HG03097 (cell line): Measurements from ENCODE around the gene CYP11A1.

Experiments
- ATAC-seq: cut with Tn5 transposase; IDR thresholded peaks from one replicate; pipeline ENCODE4 v1.9.1; 2021; ENCODE audit not compliant: unreplicated experiment, low FRiP score

The CYP11A1 gene

DNA sequence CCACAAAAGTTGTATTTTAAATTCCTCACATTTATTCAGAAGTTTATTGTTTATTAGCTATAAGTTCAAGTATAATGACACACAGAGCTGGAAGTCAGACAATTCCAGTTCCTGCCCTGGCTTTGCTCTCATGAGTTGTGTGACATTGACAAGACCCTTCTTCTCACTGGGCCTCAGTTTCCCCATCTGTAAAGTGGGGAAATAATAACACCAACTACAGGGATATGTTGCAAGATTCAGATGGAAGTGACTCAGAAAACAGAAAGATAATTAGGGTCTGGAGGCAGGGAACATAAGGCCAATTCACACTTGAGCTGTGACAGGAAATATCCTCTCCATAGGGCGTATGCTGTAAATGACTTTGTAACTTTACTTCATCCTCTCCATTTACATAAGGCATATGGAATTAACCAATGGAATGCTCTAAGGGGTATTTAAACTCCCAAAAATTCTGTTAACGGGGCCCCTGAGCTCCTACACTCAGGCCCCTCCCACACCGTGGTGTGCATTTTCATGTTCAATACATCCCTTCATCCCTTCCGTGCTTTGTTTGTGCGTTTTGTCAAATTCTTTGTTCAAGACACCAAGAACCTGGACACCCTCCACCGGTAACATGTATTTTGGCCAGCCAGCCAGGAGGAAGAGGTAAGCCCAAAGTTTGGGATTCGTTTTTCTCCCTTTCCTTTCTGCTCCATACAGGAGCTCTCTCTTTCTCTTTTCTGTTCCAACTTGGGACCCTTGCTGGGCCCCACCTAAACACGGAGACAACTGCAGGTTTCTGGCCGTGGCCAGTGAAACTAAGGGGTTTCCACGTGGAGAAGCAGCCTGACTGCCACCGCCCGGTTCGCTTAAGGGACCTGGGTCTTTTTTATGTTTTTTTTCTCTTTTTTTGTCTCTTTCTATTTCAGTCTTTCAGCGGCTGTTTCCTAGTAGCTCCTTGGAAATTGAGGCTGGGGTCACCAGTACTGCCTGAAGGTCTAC is 16.9 kb downstream of the CYP11A1 start:
- ATAC-seq: no peak

GRCh38 chr15:74349241-74349778 is 18.1 kb downstream of the CYP11A1 start:
- ATAC-seq: no peak

DNA sequence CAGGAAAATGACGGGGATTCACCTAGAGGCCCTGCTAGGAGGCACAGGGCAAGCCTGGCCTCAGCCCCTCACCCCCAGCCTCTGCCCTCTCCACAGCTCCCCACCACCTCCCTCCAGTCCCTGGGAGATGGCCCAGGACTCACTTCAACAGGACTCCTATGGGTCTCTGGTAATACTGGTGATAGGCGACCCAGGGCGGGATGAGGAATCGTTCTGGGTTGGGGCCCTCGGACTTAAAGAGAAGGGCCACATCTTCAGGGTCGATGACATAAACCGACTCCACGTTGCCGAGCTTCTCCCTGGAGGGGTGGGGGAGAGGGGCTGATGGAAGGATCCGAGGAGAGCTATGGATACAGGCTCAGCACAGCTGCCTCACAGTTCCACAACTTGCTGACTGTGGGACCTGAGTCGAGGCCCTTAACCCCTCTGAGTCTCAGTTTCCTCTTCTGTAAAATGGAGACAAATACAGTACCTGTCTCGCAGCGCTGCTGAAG is 19.6 kb downstream of the CYP11A1 start:
- no peak for ATAC-seq

DNA sequence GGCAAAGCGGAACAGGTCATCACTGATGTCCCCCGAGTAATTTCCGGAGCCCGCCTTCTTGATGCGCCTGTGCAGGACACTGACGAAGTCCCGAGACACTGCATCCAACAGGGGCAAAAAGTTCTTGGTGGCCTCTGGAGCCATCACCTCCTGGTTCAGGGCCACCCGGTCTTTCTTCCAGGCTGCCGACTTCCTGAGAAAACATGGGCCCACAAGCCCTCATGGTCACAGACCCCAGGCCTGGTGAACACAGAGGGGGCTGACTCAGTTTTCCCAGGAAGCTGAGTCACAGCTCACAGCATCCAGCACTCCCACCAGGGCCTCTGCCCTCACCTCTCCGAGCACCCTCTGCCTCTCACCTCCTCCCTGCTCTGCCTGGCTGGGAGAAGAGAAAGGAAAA is 22.4 kb downstream of the CYP11A1 start:
- ATAC-seq: no peak

GRCh38 chr15:74343797-74344127 is 23.7 kb downstream of the CYP11A1 start:
- ATAC-seq: no peak

GRCh38 chr15:74343127-74343796 is 24.2 kb downstream of the CYP11A1 start:
- ATAC-seq: no peak

GRCh38 chr15:74340150-74340549 is 27.3 kb downstream of the CYP11A1 start:
- ATAC-seq: no peak

DNA sequence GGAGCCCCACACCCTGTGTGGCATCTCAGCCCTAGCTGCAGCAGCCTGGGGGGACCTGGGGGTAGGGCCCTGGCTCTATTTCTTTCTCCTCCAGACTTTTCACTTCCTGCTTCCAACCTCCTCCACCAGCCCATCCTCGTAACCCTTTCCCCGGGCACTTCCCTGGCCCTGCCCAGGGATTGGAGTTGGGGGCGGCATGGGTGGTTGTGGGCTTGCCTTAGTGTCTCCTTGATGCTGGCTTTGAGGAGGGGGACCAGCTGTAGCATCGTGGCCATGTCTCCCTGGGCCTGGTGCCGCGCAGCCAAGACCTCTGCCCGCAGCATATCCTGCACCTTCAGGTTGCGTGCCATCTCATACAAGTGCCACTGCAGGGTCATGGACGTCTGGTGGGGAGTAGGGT is 28.1 kb downstream of the CYP11A1 start:
- no peak for ATAC-seq

- no peak for ATAC-seq
These were observed 28.8 kb downstream of the CYP11A1 start for GRCh38 chr15:74338676-74339075.

DNA sequence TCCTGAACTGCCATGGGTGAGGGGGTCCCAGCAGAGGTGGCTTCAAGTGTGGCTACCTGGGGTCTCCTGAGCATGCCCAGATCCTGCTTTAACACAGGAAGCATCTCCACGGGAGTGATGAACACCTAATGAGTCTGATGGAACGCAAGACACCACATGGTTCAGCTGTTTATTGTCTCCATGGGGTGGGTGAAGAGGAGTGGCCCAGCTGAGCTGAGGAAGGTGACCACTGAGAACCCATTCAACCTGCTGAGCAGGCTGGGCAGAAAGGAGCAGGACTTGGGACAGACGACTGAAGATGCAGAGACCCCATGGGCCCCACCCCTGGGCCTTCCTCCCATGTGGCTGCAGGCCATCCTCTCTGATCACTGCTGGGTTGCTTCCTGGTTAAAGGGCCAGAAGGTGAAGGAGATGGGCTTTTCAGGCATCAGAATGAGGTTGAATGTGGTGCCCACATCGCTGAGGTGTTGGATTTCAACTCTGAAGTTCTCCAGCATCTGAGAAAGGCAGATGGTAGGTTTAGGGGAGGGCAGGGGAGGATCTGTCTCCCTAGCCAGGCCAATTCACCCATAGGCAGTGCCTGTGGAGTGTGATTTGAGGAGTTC is 29.7 kb downstream of the CYP11A1 start:
- ATAC-seq: no peak

- ATAC-seq: no peak
These were observed 30.3 kb downstream of the CYP11A1 start for GRCh38 chr15:74337146-74337545.

GRCh38 chr15:74336061-74337005 is 31.1 kb downstream of the CYP11A1 start:
- ATAC-seq: no peak

GRCh38 chr15:74335396-74335795 is 32.0 kb downstream of the CYP11A1 start:
- no peak for ATAC-seq

GRCh38 chr15:74334127-74334526 is 33.3 kb downstream of the CYP11A1 start:
- no peak for ATAC-seq

GRCh38 chr15:74333662-74334061 is 33.8 kb downstream of the CYP11A1 start:
- ATAC-seq: no peak

GRCh38 chr15:74333093-74333492 is 34.4 kb downstream of the CYP11A1 start:
- ATAC-seq: no peak

GRCh38 chr15:74332611-74333010 is 34.8 kb downstream of the CYP11A1 start:
- no peak for ATAC-seq

- no peak for ATAC-seq
These were observed 35.4 kb downstream of the CYP11A1 start for GRCh38 chr15:74332011-74332410.

GRCh38 chr15:74330861-74331408 is 36.5 kb downstream of the CYP11A1 start:
- ATAC-seq: no peak
